Endothelial cell of umbilical vein (primary cell): ENCODE measurements around the gene ANKS1B.

Source experiments
- EZH2 ChIP-seq: IDR thresholded peaks from 2 replicates; pipeline ENCODE4 v1.6.1; 2012; ENCODE audit warnings: borderline replicate concordance, low read depth, mild to moderate bottlenecking, moderate library complexity, low read length, inconsistent platforms; ENCODE audit not compliant: severe bottlenecking
- FOS ChIP-seq: IDR thresholded peaks from 2 replicates; pipeline ENCODE4 v1.6.1; 2011; ENCODE audit warnings: mild to moderate bottlenecking, low read length, moderate library complexity, borderline replicate concordance; ENCODE audit not compliant: insufficient read depth
- JUN ChIP-seq: IDR thresholded peaks from 2 replicates; pipeline ENCODE4 v1.6.1; 2011; ENCODE audit warnings: borderline replicate concordance, low read depth; ENCODE audit not compliant: insufficient read length, insufficient read depth
- MAX ChIP-seq: IDR thresholded peaks from 2 replicates; pipeline ENCODE4 v1.6.1; 2011; ENCODE audit not compliant: insufficient read depth, insufficient read length
- POLR2A ChIP-seq: IDR thresholded peaks from 2 replicates; pipeline ENCODE4 v1.6.1; 2012; ENCODE audit warnings: low read depth, mild to moderate bottlenecking, control low read depth, low read length
- POLR2AphosphoS5 ChIP-seq: IDR thresholded peaks from 2 replicates; pipeline ENCODE4 v1.6.1; 2012; ENCODE audit warnings: low read depth, mild to moderate bottlenecking, control low read depth, low read length, moderate library complexity; ENCODE audit not compliant: insufficient read depth
- TF ChIP-seq, protein P1 (sequence below), 2 donors: IDR thresholded peaks; 1 replicate in 1 of 2; 2 replicates in 1 of 2; pipeline ENCODE4 v1.5.1; 2011; ENCODE audit warnings: low read length in 2 of 2, mild to moderate bottlenecking in 2 of 2, moderate library complexity in 2 of 2, control low read depth in 1 of 2, inconsistent platforms in 1 of 2, low read depth in 1 of 2; ENCODE audit not compliant: insufficient read depth in 1 of 2; ENCODE audit errors: extremely low read depth in 1 of 2

DNA sequence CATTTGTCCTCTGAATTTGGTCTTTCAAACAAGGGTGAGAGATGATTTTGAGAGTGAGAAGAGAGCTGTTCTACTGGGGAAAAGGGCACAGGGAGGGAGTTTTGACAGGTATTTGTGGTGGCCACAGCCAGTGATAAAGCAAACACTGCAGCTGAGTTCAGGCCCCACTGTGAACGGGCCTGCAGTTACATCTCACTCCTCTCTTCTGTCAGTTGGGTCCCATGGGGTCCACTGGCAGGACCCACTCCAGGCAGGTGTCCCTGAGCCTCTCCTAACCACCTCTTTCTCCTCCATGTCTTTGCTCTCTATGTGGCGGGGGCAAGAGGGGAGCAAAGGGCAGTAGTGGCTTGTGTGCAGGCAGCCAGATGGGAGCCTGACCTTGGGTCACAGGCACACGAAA, 1044.8 kb downstream of the ANKS1B start:
- TF ChIP-seq, protein P1, sequence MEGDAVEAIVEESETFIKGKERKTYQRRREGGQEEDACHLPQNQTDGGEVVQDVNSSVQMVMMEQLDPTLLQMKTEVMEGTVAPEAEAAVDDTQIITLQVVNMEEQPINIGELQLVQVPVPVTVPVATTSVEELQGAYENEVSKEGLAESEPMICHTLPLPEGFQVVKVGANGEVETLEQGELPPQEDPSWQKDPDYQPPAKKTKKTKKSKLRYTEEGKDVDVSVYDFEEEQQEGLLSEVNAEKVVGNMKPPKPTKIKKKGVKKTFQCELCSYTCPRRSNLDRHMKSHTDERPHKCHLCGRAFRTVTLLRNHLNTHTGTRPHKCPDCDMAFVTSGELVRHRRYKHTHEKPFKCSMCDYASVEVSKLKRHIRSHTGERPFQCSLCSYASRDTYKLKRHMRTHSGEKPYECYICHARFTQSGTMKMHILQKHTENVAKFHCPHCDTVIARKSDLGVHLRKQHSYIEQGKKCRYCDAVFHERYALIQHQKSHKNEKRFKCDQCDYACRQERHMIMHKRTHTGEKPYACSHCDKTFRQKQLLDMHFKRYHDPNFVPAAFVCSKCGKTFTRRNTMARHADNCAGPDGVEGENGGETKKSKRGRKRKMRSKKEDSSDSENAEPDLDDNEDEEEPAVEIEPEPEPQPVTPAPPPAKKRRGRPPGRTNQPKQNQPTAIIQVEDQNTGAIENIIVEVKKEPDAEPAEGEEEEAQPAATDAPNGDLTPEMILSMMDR (IDR thresholded peaks at IDR 0.05; ENCODE audit: extremely low read depth in 1 of 2, insufficient read depth in 1 of 2, low read depth in 1 of 2, low read length in 2 of 2): no peak
- no peak for TF ChIP-seq EZH2
- TF ChIP-seq JUN: no peak
- TF ChIP-seq POLR2AphosphoS5: no peak
- no peak for TF ChIP-seq MAX
- TF ChIP-seq FOS: no peak
- no peak for TF ChIP-seq POLR2A
